Right lobe of liver (tissue), 6 donors: ENCODE data around the gene LDB3. TPM values are rescaled to one million over a fixed set of nuclear protein-coding genes. Genes with fewer than 3 reads are reported as not detected.
A peak's percentile ranks its signal among the peaks of the same experiment; 100 is the strongest.

Source experiments
- ATAC-seq, 4 donors: fragments of 200-7000 bp; cut with Tn5 transposase; one replicate each; pipeline ENCODE4 v1.9.1; 2020; ENCODE audit warnings: mild to moderate bottlenecking in 4 of 4, moderate library complexity in 4 of 4
- DNase-seq, 3 donors: peaks; one replicate each; pipeline ENCODE4 v3.0.0-alpha.2; 2020
- H3K27ac ChIP-seq, 3 donors: fragments of 200-600 bp; one replicate each; pipeline ENCODE4 v1.8.0; 2022
- H3K27me3 ChIP-seq, 2 donors: fragments of 200-600 bp; one replicate each; pipeline ENCODE4 v1.8.0; 2022
- H3K36me3 ChIP-seq, 4 donors: fragments of 200-600 bp; sonication (generic) in 1 of 4; one replicate each; pipeline versions ENCODE4 v1.5.1 to v1.8.0; 2017 to 2022; ENCODE audit warnings: control low read depth in 1 of 4
- H3K4me1 ChIP-seq, 4 donors: fragments of 200-600 bp; sonication (generic) in 1 of 4; one replicate each; pipeline versions ENCODE4 v1.5.1 to v1.8.0; 2017 to 2022; ENCODE audit warnings: control low read depth in 1 of 4
- H3K4me3 ChIP-seq, 3 donors: fragments of 200-600 bp; one replicate each; pipeline ENCODE4 v1.8.0; 2022
- H3K9me3 ChIP-seq, 4 donors: fragments of 200-600 bp; sonication (generic) in 1 of 4; one replicate each; pipeline versions ENCODE4 v1.5.1 to v1.8.0; 2017 to 2022; ENCODE audit warnings: control low read depth in 1 of 4
- CTCF ChIP-seq, 4 donors: fragments of 200-600 bp in 3 of 4; fragments of 450-650 bp in 1 of 4; IDR thresholded peaks; one replicate each; pipeline versions ENCODE4 v1.5.1 to v1.8.0; 2016 to 2022; ENCODE audit warnings: antibody characterized with exemption in 4 of 4, mild to moderate bottlenecking in 2 of 4
- POLR2A ChIP-seq: fragments of 450-650 bp; IDR thresholded peaks from one replicate; pipeline ENCODE4 v1.6.1; 2017; ENCODE audit warnings: antibody characterized with exemption, mild to moderate bottlenecking
- WGBS: methylation state at CpG from one replicate; pipeline ENCODE4 v1.1.6; 2018; ENCODE audit warnings: low coverage, low lambda C conversion rate; ENCODE audit not compliant: insufficient coverage; ENCODE audit errors: missing lambda C conversion rate; 5-methylcytosine and 5-hydroxymethylcytosine counted together
- intact Hi-C, 2 donors: fragments of 100-400 bp; cut with DNase I; formaldehyde crosslinking; loops; one replicate each; pipeline versions ENCODE4 v1.11.2 to v1.14.1; 2022
- total RNA-seq, 6 experiments: library from RNA; depleted of rRNA in 2 of 6; stranded (reverse); fragments of >200 nt in 2 of 6; fragmentation: NEBNext Ultra II Directional in 3 of 6; extraction: Animal tissue kit (Norgen Biotek cat#: 25700) in 3 of 6; gene quantifications; one replicate each; pipeline versions ENCODE4 v1.1.0 to v1.2.4, GENCODE V29; 2016 to 2023
- donor health status: DM: no; HTN: yes; CAD: no.
- donor health status: DM: no; HTN: no; CAD: no.
- donor health status: DM: no; HTN: no; CAD: no.
- donor health status: DM: no; HTN: yes; CAD: no.
- donor health status: DM: no; HTN: yes; CAD: no.

Gene LDB3
- total RNA-seq, 6 experiments from 2014 or later = 0.07 to 0.29 (median 0.12) TPM

GRCh38 chr10:86747796-86748581 lies 79.7 kb downstream of the LDB3 start:
- ATAC-seq (peak; percentile 40 to 63 (median 52)), DNase-seq (no peak)
- no peak overlapping the region for H3K4me3 ChIP-seq
- no peaks in the 10 kb centered on the region for H3K27me3 ChIP-seq
- no peak overlapping the region for H3K27ac ChIP-seq
- TF ChIP-seq CTCF (IDR thresholded peaks at IDR 0.05) (no peak), POLR2A (no peak)
- H3K36me3 ChIP-seq = no peaks in the 10 kb centered on the region
- intact Hi-C loops = no loop called here
- H3K4me1 ChIP-seq = no peaks in the 10 kb centered on the region
- H3K9me3 ChIP-seq = no peaks in the 10 kb centered on the region
- 40% methylated on average over 7 of the region's 7 CpGs for WGBS

- intact Hi-C loops = no loop called here
- Histone ChIP-seq H3K4me1 (peaks cover 0 to under 1% (median 0%) of the 10 kb centered on the region in 4 donors), H3K36me3 (no peaks in the 10 kb centered on the region), H3K4me3 (no peak overlapping the region), H3K9me3 (no peaks in the 10 kb centered on the region), H3K27ac (no peak overlapping the region), H3K27me3 (no peaks in the 10 kb centered on the region)
- TF ChIP-seq POLR2A = no peak
- TF ChIP-seq CTCF (IDR thresholded peaks at IDR 0.05) = no peak
- DNase-seq (no peak), ATAC-seq (no peak)
- 72% methylated on average over 8 of the region's 9 CpGs for WGBS
These were observed 81.5 kb downstream of the LDB3 start for GRCh38 chr10:86749854-86750253.

- peaks cover 0 to 7% (median 0%) of the 10 kb centered on the region in 4 donors for H3K4me1 ChIP-seq
- no peaks in the 10 kb centered on the region for H3K27me3 ChIP-seq
- no peak for DNase-seq
- TF ChIP-seq POLR2A = no peak
- H3K27ac ChIP-seq = no peak overlapping the region
- no peaks in the 10 kb centered on the region for H3K9me3 ChIP-seq
- no peak overlapping the region for H3K4me3 ChIP-seq
- intact Hi-C loops = no loop called here
- ATAC-seq = no peak
- WGBS = 95% methylated on average over 17 of the region's 17 CpGs
- no peaks in the 10 kb centered on the region for H3K36me3 ChIP-seq
These were observed 83.2 kb downstream of the LDB3 start for GRCh38 chr10:86751477-86751876.

GRCh38 chr10:86752311-86752710 lies 84.0 kb downstream of the LDB3 start:
- Histone ChIP-seq H3K27ac (no peak overlapping the region), H3K9me3 (no peaks in the 10 kb centered on the region), H3K36me3 (no peaks in the 10 kb centered on the region), H3K4me3 (no peak overlapping the region), H3K27me3 (no peaks in the 10 kb centered on the region), H3K4me1 (peaks cover 0 to 7% (median 0%) of the 10 kb centered on the region in 4 donors)
- no peak for ATAC-seq
- TF ChIP-seq CTCF (IDR thresholded peaks at IDR 0.05) = no peak
- no peak for TF ChIP-seq POLR2A
- intact Hi-C loops = no loop called here
- WGBS = 80% methylated on average over 4 of the region's 4 CpGs
- DNase-seq = no peak

- intact Hi-C loops = no loop called here
- Histone ChIP-seq H3K27ac (no peak overlapping the region), H3K4me3 (no peak overlapping the region), H3K9me3 (no peaks in the 10 kb centered on the region), H3K27me3 (no peaks in the 10 kb centered on the region), H3K4me1 (peaks cover 0 to 11% (median 4%) of the 10 kb centered on the region in 4 donors), H3K36me3 (no peaks in the 10 kb centered on the region)
- WGBS = 88% methylated on average over 2 of the region's 2 CpGs
- no peak for ATAC-seq
- no peak for TF ChIP-seq CTCF (IDR thresholded peaks at IDR 0.05)
- TF ChIP-seq POLR2A = no peak
- DNase-seq = no peak
These were observed 84.7 kb downstream of the LDB3 start for GRCh38 chr10:86753051-86753450.
